PC-3 (cell line): ENCODE data around the gene TMEM161B. TPM values are rescaled to one million over a fixed set of nuclear protein-coding genes. Genes with fewer than 3 reads are reported as not detected.
A peak's percentile ranks its signal among the peaks of the same experiment; 100 is the strongest.

ENCODE experiments used
- ATAC-seq: fragments of 200-7000 bp; cut with Tn5 transposase; 2 replicates; pipeline ENCODE4 v1.9.1; 2020; ENCODE audit warnings: mild to moderate bottlenecking, moderate library complexity
- BruUV-seq: library from RNA; stranded (reverse); fragments of 400-500 nt; replicated peaks from 2 replicates; lab custom pipeline; 2021; lab: Mats Ljungman, UMichigan
- CTCF ChIA-PET: fragments of 300-600 bp; sonication (Branson Sonifier 250); formaldehyde crosslinking; loops from one replicate; lab custom pipeline; 2022; ENCODE audit warnings: antibody characterized with exemption; lab: Charles Lee
- POLR2A ChIA-PET: fragments of 300-600 bp; sonication (Branson Sonifier 250); formaldehyde crosslinking; loops from one replicate; lab custom pipeline; 2022; ENCODE audit warnings: antibody characterized with exemption; ENCODE audit not compliant: unreplicated experiment; lab: Charles Lee
- DNase-seq: peaks from one replicate; pipeline ENCODE4 v3.0.0-alpha.2; 2015
- H2AFZ ChIP-seq: fragments of 300-600 bp; sonication (generic); 2 replicates; pipeline ENCODE4 v1.6.0; 2016; ENCODE audit warnings: antibody characterized with exemption, low read length
- H3F3A ChIP-seq: fragments of 300-600 bp; sonication (generic); one replicate; pipeline ENCODE4 v1.6.0; 2017; ENCODE audit warnings: antibody characterized with exemption, low read length, control low read depth, mild to moderate bottlenecking; ENCODE audit not compliant: unreplicated experiment
- H3K27ac ChIP-seq: fragments of 300-600 bp; sonication (generic); 2 replicates; pipeline ENCODE4 v1.5.1; 2016; ENCODE audit warnings: mild to moderate bottlenecking, low read length
- H3K27me3 ChIP-seq: fragments of 300-600 bp; sonication (generic); 2 replicates; pipeline ENCODE4 v1.6.1; 2016; ENCODE audit warnings: low read length, mixed read lengths
- H3K36me3 ChIP-seq: fragments of 300-600 bp; sonication (generic); 2 replicates; pipeline ENCODE4 v1.6.1; 2016; ENCODE audit warnings: low read depth, mixed run types, low read length, mixed read lengths
- H3K4me1 ChIP-seq: fragments of 300-600 bp; sonication (generic); 2 replicates; pipeline ENCODE4 v1.5.1; 2016; ENCODE audit warnings: low read length; ENCODE audit not compliant: insufficient read depth
- H3K4me2 ChIP-seq: fragments of 300-600 bp; sonication (generic); 2 replicates; pipeline ENCODE4 v1.6.0; 2016; ENCODE audit warnings: low read length
- H3K4me3 ChIP-seq: fragments of 300-600 bp; sonication (generic); 2 replicates; pipeline ENCODE4 v1.5.1; 2016; ENCODE audit warnings: mild to moderate bottlenecking, low read length, mixed read lengths
- H3K79me2 ChIP-seq: fragments of 300-600 bp; sonication (generic); 2 replicates; pipeline ENCODE4 v1.6.1; 2017; ENCODE audit warnings: low read length, mixed read lengths
- H3K9ac ChIP-seq: fragments of 300-600 bp; sonication (generic); 2 replicates; pipeline ENCODE4 v1.6.0; 2016; ENCODE audit warnings: mild to moderate bottlenecking, low read length
- H3K9me2 ChIP-seq: fragments of 300-600 bp; sonication (generic); replicated peaks from 2 replicates; pipeline ENCODE4 v1.6.1; 2016; ENCODE audit warnings: mixed run types, low read length, mixed read lengths
- H3K9me3 ChIP-seq: fragments of 300-600 bp; sonication (generic); 2 replicates; pipeline ENCODE4 v1.6.1; 2016; ENCODE audit warnings: low read length, mixed read lengths
- H4K20me1 ChIP-seq: fragments of 300-600 bp; sonication (generic); 2 replicates; pipeline ENCODE4 v1.6.1; 2016; ENCODE audit warnings: low read length, mixed read lengths
- CTCF ChIP-seq: fragments of 300-600 bp; sonication (generic); conservative IDR thresholded peaks from 2 replicates; pipeline ENCODE4 v1.5.1; 2017; ENCODE audit warnings: antibody characterized with exemption, low read depth, mild to moderate bottlenecking, low read length
- EZH2 ChIP-seq: fragments of 300-600 bp; sonication (generic); IDR thresholded peaks from one replicate; pipeline ENCODE4 v1.6.1; 2017; ENCODE audit warnings: antibody characterized with exemption, mild to moderate bottlenecking, low read length; ENCODE audit not compliant: unreplicated experiment
- EZH2phosphoT487 ChIP-seq: fragments of 300-600 bp; sonication (generic); IDR thresholded peaks from 2 replicates; pipeline ENCODE4 v1.6.1; 2018; ENCODE audit warnings: mild to moderate bottlenecking, antibody characterized with exemption, low read length, borderline replicate concordance
- intact Hi-C: fragments of 100-400 bp; cut with micrococcal nuclease; formaldehyde crosslinking; loops from 2 replicates; pipeline ENCODE4 v1.9.0; 2023
- total RNA-seq: library from RNA; depleted of rRNA; stranded (reverse); fragments of >200 nt; gene quantifications from 2 replicates; pipeline ENCODE4 v1.2.3, GENCODE V29; 2014

TMEM161B gene
- total RNA-seq, 1 experiment from 2014 or later, result 11.5 TPM

DNA sequence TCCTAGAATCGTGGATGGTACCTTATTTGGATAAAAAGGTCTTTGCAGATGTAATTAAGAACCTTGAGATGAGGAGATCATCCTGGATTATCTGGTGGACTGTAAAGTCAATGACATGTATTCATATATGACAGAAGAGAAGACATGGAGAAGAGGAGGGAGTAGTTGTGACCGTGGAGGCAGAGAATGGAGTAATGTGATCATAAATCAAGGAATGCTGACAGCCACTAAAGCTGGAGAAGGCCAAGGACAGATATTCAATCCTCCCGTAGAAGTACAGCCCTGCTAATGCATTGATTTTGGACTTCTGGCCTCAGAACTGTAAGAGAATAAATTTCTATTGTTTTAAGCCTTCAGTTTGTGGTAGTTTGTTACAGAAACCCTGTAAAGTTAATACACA lies 18.7 kb upstream of the TMEM161B start:
- no peaks in the 10 kb centered on the region for H3K9me2 ChIP-seq
- ATAC-seq (no peak), DNase-seq (no peak)
- H3K36me3 ChIP-seq, result no peaks in the 10 kb centered on the region
- H3K27ac ChIP-seq, result peak overlapping the region; percentile 77
- peak overlapping the region; percentile 23 for H3K9ac ChIP-seq
- H3K79me2 ChIP-seq, result no peaks in the 10 kb centered on the region
- no peaks in the 10 kb centered on the region for H3K27me3 ChIP-seq
- TF ChIP-seq EZH2phosphoT487 (no peak), CTCF (no peak), EZH2 (no peak)
- peak overlapping the region; percentile 35 for H3K4me2 ChIP-seq
- peak overlapping the region; percentile 60 for H2AFZ ChIP-seq
- POLR2A ChIA-PET, result interaction anchor here (0.5 to 1.1 kb wide), 3 partner anchors 226 to 404 kb away, joined by 3 to 11 read pairs (median 3); no protein-coding TSS in a partner anchor
- no peaks in the 10 kb centered on the region for H3F3A ChIP-seq
- no peak overlapping the region; the same call in 1 of the 2 replicates for H3K4me3 ChIP-seq
- TSS peak; percentile 77 for BruUV-seq
- intact Hi-C loops, result loop anchor here (2.0 to 5.0 kb wide), 2 partner anchors 229 to 380 kb away; no protein-coding TSS in a partner anchor
- H3K9me3 ChIP-seq, result no peaks in the 10 kb centered on the region
- H4K20me1 ChIP-seq, result no peaks in the 10 kb centered on the region
- CTCF ChIA-PET, result no interaction called here
- H3K4me1 ChIP-seq, result peaks cover 39% of the 10 kb centered on the region

DNA sequence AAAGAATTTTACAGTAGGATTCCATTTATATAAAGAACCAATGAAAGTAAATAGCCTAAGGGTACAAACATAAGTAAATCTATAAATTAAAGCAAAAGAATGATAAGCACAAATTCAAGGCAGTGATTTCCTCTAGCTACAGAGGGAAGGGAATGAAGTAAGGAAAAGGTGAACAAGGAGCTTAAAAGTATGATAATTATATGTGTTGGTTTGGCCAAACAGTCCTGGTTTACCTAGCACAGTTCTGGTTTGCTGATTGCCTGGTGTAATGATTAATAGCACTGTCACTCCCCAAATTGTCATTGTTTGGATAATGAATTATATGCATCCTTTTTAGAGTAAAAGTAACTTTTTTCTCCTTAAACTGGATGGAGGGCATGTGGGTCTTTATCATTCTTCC lies 15.0 kb upstream of the TMEM161B start:
- POLR2A ChIA-PET, result interaction anchor here (0.7 kb wide), 1 partner anchor 322 kb away, joined by 4 read pairs; no protein-coding TSS in a partner anchor

More for the DNA sequence above, 15.0 kb upstream of the TMEM161B start:
- Histone ChIP-seq H3F3A (no peaks in the 10 kb centered on the region), H3K27ac (peak overlapping the region; percentile 3), H3K27me3 (no peaks in the 10 kb centered on the region), H3K36me3 (no peaks in the 10 kb centered on the region), H3K9ac (no peak overlapping the region), H3K4me1 (peaks cover 39% of the 10 kb centered on the region), H3K9me3 (no peaks in the 10 kb centered on the region), H2AFZ (no peak overlapping the region), H3K4me3 (no peak overlapping the region), H3K4me2 (peak overlapping the region; percentile 13), H3K9me2 (no peaks in the 10 kb centered on the region), H4K20me1 (no peaks in the 10 kb centered on the region), H3K79me2 (no peaks in the 10 kb centered on the region)
- DNase-seq (peak; percentile 58), ATAC-seq (peak; percentile 79)
- no TSS peak for BruUV-seq
- intact Hi-C loops, result loop anchor here (5.0 kb wide), 1 partner anchor 141 kb away; no protein-coding TSS in a partner anchor
- CTCF ChIA-PET, result no interaction called here
- TF ChIP-seq EZH2 (no peak), EZH2phosphoT487 (no peak), CTCF (no peak)
